A673 (cell line): ENCODE measurements around the gene TACR2.

ENCODE experiments used
- CTCF ChIP-seq: fragments of 300-800, 200-600 bp; sonication (generic); conservative IDR thresholded peaks from 2 replicates; pipeline ENCODE4 v1.5.1; 2017; ENCODE audit warnings: low read depth, mild to moderate bottlenecking, antibody characterized with exemption, low read length, moderate library complexity, mixed read lengths
- EZH2 ChIP-seq: fragments of 200-600 bp; sonication (generic); IDR thresholded peaks from 2 replicates; pipeline ENCODE4 v1.6.1; 2017; ENCODE audit warnings: borderline replicate concordance, low read depth, mild to moderate bottlenecking, mixed read lengths, antibody characterized with exemption, low read length; ENCODE audit not compliant: poor library complexity, severe bottlenecking

DNA sequence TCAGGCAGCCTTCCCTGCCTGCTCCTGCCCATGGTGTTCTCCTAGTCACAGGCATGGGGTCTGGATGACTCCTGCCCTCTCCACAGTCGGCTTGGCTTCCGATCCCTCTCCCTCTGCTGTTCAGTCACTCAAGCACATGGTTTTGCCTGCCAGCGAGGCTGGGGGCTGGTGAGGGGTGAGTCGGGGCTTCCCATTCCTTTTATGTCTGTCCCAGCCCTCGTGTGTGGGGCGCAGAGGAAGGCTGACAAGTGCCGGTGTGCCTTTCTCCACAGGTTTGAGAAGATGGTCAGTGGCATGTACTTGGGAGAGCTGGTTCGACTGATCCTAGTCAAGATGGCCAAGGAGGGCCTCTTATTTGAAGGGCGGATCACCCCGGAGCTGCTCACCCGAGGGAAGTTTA lies 40.1 kb downstream of the TACR2 start:
- TF ChIP-seq CTCF (no peak), EZH2 (no peak)
